NB4 (cell line): Measurements from ENCODE around the gene PIK3AP1.

Experiments
- POLR2A ChIP-seq: IDR thresholded peaks from 2 replicates; pipeline ENCODE4 v1.6.1; 2011; ENCODE audit warnings: mild to moderate bottlenecking; ENCODE audit not compliant: insufficient read length; ENCODE audit errors: extremely low read depth
- TF ChIP-seq, protein P1 (sequence below): IDR thresholded peaks from one replicate; pipeline ENCODE4 v1.5.1; 2012; ENCODE audit warnings: low read depth, low read length

DNA sequence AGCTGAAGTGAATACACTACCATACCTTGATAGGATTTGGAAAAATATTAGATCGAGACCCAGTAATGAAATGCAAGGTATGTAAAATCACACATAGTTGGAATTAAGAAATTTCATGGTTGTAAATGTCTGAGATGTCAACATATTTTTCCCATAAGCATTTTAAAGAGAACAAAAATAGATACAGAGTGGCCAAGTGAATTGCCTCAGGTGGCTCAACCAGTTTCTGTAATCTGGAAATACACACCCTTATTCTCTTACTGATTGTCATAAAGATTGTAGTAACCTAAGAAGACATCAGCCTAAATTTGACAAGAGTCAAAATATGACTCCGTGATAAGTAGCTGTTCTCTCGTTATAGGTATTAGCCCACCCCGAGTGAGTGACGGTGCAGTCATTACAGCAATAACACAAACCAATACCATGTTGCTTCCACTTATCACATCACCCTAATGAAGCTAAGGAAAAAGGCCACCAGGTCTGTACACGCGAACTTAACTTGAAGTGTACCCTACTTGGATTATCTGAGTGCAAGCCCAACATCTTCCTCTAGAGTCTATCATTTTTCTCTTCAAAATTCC is 23.4 kb downstream of the PIK3AP1 start:
- TF ChIP-seq, protein P1, sequence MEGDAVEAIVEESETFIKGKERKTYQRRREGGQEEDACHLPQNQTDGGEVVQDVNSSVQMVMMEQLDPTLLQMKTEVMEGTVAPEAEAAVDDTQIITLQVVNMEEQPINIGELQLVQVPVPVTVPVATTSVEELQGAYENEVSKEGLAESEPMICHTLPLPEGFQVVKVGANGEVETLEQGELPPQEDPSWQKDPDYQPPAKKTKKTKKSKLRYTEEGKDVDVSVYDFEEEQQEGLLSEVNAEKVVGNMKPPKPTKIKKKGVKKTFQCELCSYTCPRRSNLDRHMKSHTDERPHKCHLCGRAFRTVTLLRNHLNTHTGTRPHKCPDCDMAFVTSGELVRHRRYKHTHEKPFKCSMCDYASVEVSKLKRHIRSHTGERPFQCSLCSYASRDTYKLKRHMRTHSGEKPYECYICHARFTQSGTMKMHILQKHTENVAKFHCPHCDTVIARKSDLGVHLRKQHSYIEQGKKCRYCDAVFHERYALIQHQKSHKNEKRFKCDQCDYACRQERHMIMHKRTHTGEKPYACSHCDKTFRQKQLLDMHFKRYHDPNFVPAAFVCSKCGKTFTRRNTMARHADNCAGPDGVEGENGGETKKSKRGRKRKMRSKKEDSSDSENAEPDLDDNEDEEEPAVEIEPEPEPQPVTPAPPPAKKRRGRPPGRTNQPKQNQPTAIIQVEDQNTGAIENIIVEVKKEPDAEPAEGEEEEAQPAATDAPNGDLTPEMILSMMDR = no peak
- TF ChIP-seq POLR2A = no peak
